ENCODE data around the gene HAVCR1.

Gene HAVCR1

GRCh38 chr5:157100140-157100679, 41.3 kb upstream of the HAVCR1 start:
- H3K4me3 ChIP-seq (ENCODE audit: low read depth in 1 of 2, low read length in 2 of 2), result no peak overlapping the region
- no peaks in the 10 kb centered on the region for H3K4me1 ChIP-seq (ENCODE audit: insufficient read depth, low read length)
- H3K27me3 ChIP-seq (ENCODE audit: insufficient read depth, low read length, poor library complexity), result no peaks in the 10 kb centered on the region
- no peaks in the 10 kb centered on the region for H3K36me3 ChIP-seq (ENCODE audit: insufficient read depth, low read length)
- DNase-seq (no peak), ATAC-seq (ENCODE audit: insufficient read depth, low read depth) (no peak)
- no peak overlapping the region for H2AFZ ChIP-seq (ENCODE audit: low read depth, low read length)
- no peaks in the 10 kb centered on the region for H3K79me2 ChIP-seq (ENCODE audit: insufficient read depth, low read length)
- H3K9ac ChIP-seq (ENCODE audit: low read depth, low read length), result no peak overlapping the region
- no peak overlapping the region for H3K27ac ChIP-seq (ENCODE audit: low read length)
- no peaks in the 10 kb centered on the region for H3K9me3 ChIP-seq (ENCODE audit: insufficient read depth, low read length, severe bottlenecking)
- H3K4me2 ChIP-seq (ENCODE audit: insufficient read depth, low read length), result no peak overlapping the region
- TF ChIP-seq EZH2 (IDR thresholded peaks at IDR 0.05; ENCODE audit: borderline replicate concordance, low read depth, low read length, severe bottlenecking) (no peak), CTCF (IDR thresholded peaks at IDR 0.05; ENCODE audit: borderline replicate concordance, extremely low read depth, low read length, poor library complexity, severe bottlenecking) (no peak)
- H4K20me1 ChIP-seq (ENCODE audit: insufficient read depth, low read length), result no peaks in the 10 kb centered on the region

GRCh38 chr5:157088342-157088990, 29.6 kb upstream of the HAVCR1 start:
- H3K4me3 ChIP-seq (ENCODE audit: low read depth in 1 of 2, low read length in 2 of 2), result no peak overlapping the region
- H3K27ac ChIP-seq (ENCODE audit: low read length), result no peak overlapping the region
- ATAC-seq (ENCODE audit: insufficient read depth, low read depth), result no peak
- no peaks in the 10 kb centered on the region for H3K27me3 ChIP-seq (ENCODE audit: insufficient read depth, low read length, poor library complexity)
- no peaks in the 10 kb centered on the region for H3K36me3 ChIP-seq (ENCODE audit: insufficient read depth, low read length)
- no peak overlapping the region for H3K4me2 ChIP-seq (ENCODE audit: insufficient read depth, low read length)
- no peak overlapping the region for H3K9ac ChIP-seq (ENCODE audit: low read depth, low read length)
- no peak for DNase-seq
- no peaks in the 10 kb centered on the region for H3K4me1 ChIP-seq (ENCODE audit: insufficient read depth, low read length)
- H4K20me1 ChIP-seq (ENCODE audit: insufficient read depth, low read length), result no peaks in the 10 kb centered on the region
- H3K9me3 ChIP-seq (ENCODE audit: insufficient read depth, low read length, severe bottlenecking), result no peaks in the 10 kb centered on the region
- H2AFZ ChIP-seq (ENCODE audit: low read depth, low read length), result no peak overlapping the region; the same call in 1 of the 2 replicates
- H3K79me2 ChIP-seq (ENCODE audit: insufficient read depth, low read length), result no peaks in the 10 kb centered on the region
- TF ChIP-seq CTCF (IDR thresholded peaks at IDR 0.05; ENCODE audit: borderline replicate concordance, extremely low read depth, low read length, poor library complexity, severe bottlenecking) (no peak), EZH2 (IDR thresholded peaks at IDR 0.05; ENCODE audit: borderline replicate concordance, low read depth, low read length, severe bottlenecking) (no peak)

- ATAC-seq (ENCODE audit: insufficient read depth, low read depth) (no peak), DNase-seq (no peak)
- TF ChIP-seq EZH2 (IDR thresholded peaks at IDR 0.05; ENCODE audit: borderline replicate concordance, low read depth, low read length, severe bottlenecking), result no peak
- no peak overlapping the region for H3K27ac ChIP-seq (ENCODE audit: low read length)
- H3K79me2 ChIP-seq (ENCODE audit: insufficient read depth, low read length), result no peaks in the 10 kb centered on the region
- no peak overlapping the region for H2AFZ ChIP-seq (ENCODE audit: low read depth, low read length)
- H3K4me3 ChIP-seq (ENCODE audit: low read depth in 1 of 2, low read length in 2 of 2), result no peak overlapping the region
- no peaks in the 10 kb centered on the region for H3K9me3 ChIP-seq (ENCODE audit: insufficient read depth, low read length, severe bottlenecking)
- H4K20me1 ChIP-seq (ENCODE audit: insufficient read depth, low read length), result no peaks in the 10 kb centered on the region; the same call in 1 of the 2 replicates
- no peaks in the 10 kb centered on the region for H3K36me3 ChIP-seq (ENCODE audit: insufficient read depth, low read length)
- H3K4me1 ChIP-seq (ENCODE audit: insufficient read depth, low read length), result no peaks in the 10 kb centered on the region
- H3K27me3 ChIP-seq (ENCODE audit: insufficient read depth, low read length, poor library complexity), result no peaks in the 10 kb centered on the region
- no peak overlapping the region for H3K9ac ChIP-seq (ENCODE audit: low read depth, low read length)
- H3K4me2 ChIP-seq (ENCODE audit: insufficient read depth, low read length), result no peak overlapping the region
These were observed 27.9 kb upstream of the HAVCR1 start for GRCh38 chr5:157086751-157087359.

- no peak overlapping the region for H2AFZ ChIP-seq (ENCODE audit: low read depth, low read length)
- H3K9me3 ChIP-seq (ENCODE audit: insufficient read depth, low read length, severe bottlenecking), result no peaks in the 10 kb centered on the region
- no peak for DNase-seq
- H3K9ac ChIP-seq (ENCODE audit: low read depth, low read length), result no peak overlapping the region
- H3K79me2 ChIP-seq (ENCODE audit: insufficient read depth, low read length), result no peaks in the 10 kb centered on the region
- H4K20me1 ChIP-seq (ENCODE audit: insufficient read depth, low read length), result no peaks in the 10 kb centered on the region; the same call in 1 of the 2 replicates
- H3K4me1 ChIP-seq (ENCODE audit: insufficient read depth, low read length), result no peaks in the 10 kb centered on the region
- no peaks in the 10 kb centered on the region for H3K36me3 ChIP-seq (ENCODE audit: insufficient read depth, low read length)
- no peak overlapping the region for H3K4me3 ChIP-seq (ENCODE audit: low read depth in 1 of 2, low read length in 2 of 2)
- H3K4me2 ChIP-seq (ENCODE audit: insufficient read depth, low read length), result no peak overlapping the region
- H3K27me3 ChIP-seq (ENCODE audit: insufficient read depth, low read length, poor library complexity), result no peaks in the 10 kb centered on the region
- TF ChIP-seq EZH2 (IDR thresholded peaks at IDR 0.05; ENCODE audit: borderline replicate concordance, low read depth, low read length, severe bottlenecking) (no peak), CTCF (IDR thresholded peaks at IDR 0.05; ENCODE audit: borderline replicate concordance, extremely low read depth, low read length, poor library complexity, severe bottlenecking) (no peak)
- H3K27ac ChIP-seq (ENCODE audit: low read length), result no peak overlapping the region
- ATAC-seq (ENCODE audit: insufficient read depth, low read depth), result no peak
These were observed 27.0 kb upstream of the HAVCR1 start for GRCh38 chr5:157085930-157086329.

Data from DND-41 (cell line).